SU-DHL-6 (cell line): ENCODE measurements around the gene ZNF555.

Source experiments
- H2AFZ ChIP-seq: fragments of 200-600 bp; sonication (generic); 2 replicates; pipeline ENCODE4 v1.6.1; 2014; ENCODE audit warnings: low read depth, mild to moderate bottlenecking, moderate library complexity, mixed read lengths, antibody characterized with exemption, low read length; ENCODE audit not compliant: severe bottlenecking
- H3F3A ChIP-seq: fragments of 200-600 bp; shearing (Covaris generic); 2 replicates; pipeline ENCODE4 v1.6.0; 2016; ENCODE audit warnings: antibody characterized with exemption, mild to moderate bottlenecking; ENCODE audit not compliant: insufficient read depth
- H3K27ac ChIP-seq: fragments of 200-600 bp; sonication (generic); 2 replicates; pipeline ENCODE4 v1.5.1; 2016; ENCODE audit warnings: low read depth, mild to moderate bottlenecking, low read length, moderate library complexity, mixed read lengths
- H3K27me3 ChIP-seq: fragments of 200-600 bp; sonication (generic), shearing (Covaris generic); 2 replicates; pipeline ENCODE4 v1.6.0; 2014; ENCODE audit warnings: mild to moderate bottlenecking, low read length
- H3K36me3 ChIP-seq: fragments of 200-600 bp; sonication (generic); 2 replicates; pipeline ENCODE4 v1.6.1; 2014; ENCODE audit warnings: mild to moderate bottlenecking, low read length, mixed read lengths
- H3K4me2 ChIP-seq: fragments of 300-600, 200-600 bp; shearing (Covaris generic), sonication (generic); 2 replicates; pipeline ENCODE4 v1.6.0; 2014; ENCODE audit warnings: low read length, low read depth, mild to moderate bottlenecking; ENCODE audit not compliant: poor library complexity, severe bottlenecking
- H3K4me3 ChIP-seq: fragments of 200-600 bp; sonication (generic); 2 replicates; pipeline ENCODE4 v1.5.1; 2014; ENCODE audit warnings: antibody characterized with exemption, low read length, mild to moderate bottlenecking, mixed read lengths; ENCODE audit not compliant: insufficient read depth, poor library complexity, severe bottlenecking
- H3K79me2 ChIP-seq: fragments of 200-600 bp; sonication (generic); 2 replicates; pipeline ENCODE4 v1.6.1; 2014; ENCODE audit warnings: mild to moderate bottlenecking, low read length, moderate library complexity; ENCODE audit not compliant: insufficient read depth
- H3K9ac ChIP-seq: fragments of 200-600 bp; sonication (generic); 2 replicates; pipeline ENCODE4 v1.7.0; 2014; ENCODE audit warnings: mild to moderate bottlenecking, low read length
- H3K9me2 ChIP-seq: fragments of 200-600 bp; sonication (generic); replicated peaks from 2 replicates; pipeline ENCODE4 v1.6.1; 2014; ENCODE audit warnings: low read length; ENCODE audit not compliant: insufficient read depth
- H3K9me3 ChIP-seq: fragments of 200-600 bp; sonication (generic); 2 replicates; pipeline ENCODE4 v1.6.1; 2014; ENCODE audit warnings: low read length, mixed read lengths; ENCODE audit not compliant: insufficient read depth
- H4K20me1 ChIP-seq: fragments of 200-600 bp; sonication (generic); 2 replicates; pipeline ENCODE4 v1.6.1; 2014; ENCODE audit warnings: low read depth, mild to moderate bottlenecking, antibody characterized with exemption, low read length, moderate library complexity, mixed read lengths
- CTCF ChIP-seq: fragments of 200-600 bp; sonication (generic); IDR thresholded peaks from one replicate; pipeline ENCODE4 v1.5.1; 2017; ENCODE audit warnings: antibody characterized with exemption, mild to moderate bottlenecking, low read length, moderate library complexity; ENCODE audit not compliant: insufficient read depth, poor library complexity, severe bottlenecking
- EZH2phosphoT487 ChIP-seq: fragments of 200-600 bp; sonication (generic), shearing (Covaris generic); conservative IDR thresholded peaks from 2 replicates; pipeline ENCODE4 v1.6.1; 2018; ENCODE audit warnings: mild to moderate bottlenecking, antibody characterized with exemption, low read length, moderate library complexity, mixed read lengths

Gene ZNF555

DNA sequence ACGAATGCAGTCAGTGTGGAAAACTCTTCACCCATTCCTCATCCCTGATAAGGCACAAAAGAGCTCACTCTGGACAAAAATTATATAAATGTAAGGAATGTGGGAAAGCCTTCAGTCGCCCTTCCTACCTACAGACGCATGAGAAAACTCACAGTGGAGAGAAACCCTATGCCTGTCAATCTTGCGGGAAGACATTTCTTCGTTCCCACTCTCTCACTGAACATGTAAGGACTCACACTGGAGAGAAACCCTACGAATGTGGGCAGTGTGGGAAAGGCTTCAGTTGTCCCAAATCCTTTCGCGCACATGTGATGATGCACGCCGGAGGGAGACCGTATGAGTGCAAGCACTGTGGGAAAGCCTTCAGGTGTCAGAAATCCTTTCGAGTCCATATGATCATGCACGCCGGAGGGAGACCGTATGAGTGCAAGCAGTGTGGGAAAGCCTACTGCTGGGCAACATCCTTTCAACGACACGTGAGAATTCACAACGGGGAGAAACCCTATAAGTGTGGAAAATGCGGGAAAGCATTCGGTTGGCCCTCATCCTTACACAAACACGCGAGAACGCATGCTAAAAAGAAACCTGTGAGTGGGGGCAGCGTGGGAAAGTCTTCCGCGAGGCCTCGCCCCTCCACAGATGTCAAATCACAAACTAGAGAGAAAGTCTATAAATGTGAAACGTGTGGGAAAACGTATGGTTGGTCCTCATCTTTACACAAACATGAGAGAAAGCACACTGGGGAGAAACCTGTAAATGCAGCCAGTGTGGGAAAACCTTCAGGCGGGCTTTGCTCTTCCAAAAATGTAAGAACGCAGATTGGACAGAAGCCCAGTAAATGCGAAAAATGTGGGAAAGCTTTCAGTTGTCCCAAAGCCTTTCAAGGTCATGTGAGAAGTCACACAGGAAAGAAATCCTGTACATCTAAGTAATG lies 36.4 kb downstream of the ZNF555 start:
- H4K20me1 ChIP-seq, result no peaks in the 10 kb centered on the region
- H3K79me2 ChIP-seq, result no peaks in the 10 kb centered on the region
- H3K27me3 ChIP-seq, result no peaks in the 10 kb centered on the region
- TF ChIP-seq CTCF, result no peak
- no peak for TF ChIP-seq EZH2phosphoT487
- peaks cover 13% of the 10 kb centered on the region for H3K9me3 ChIP-seq
- no peaks in the 10 kb centered on the region for H3K9me2 ChIP-seq
- H3K9ac ChIP-seq, result no peak overlapping the region
- no peak overlapping the region for H3K27ac ChIP-seq
- H3K4me3 ChIP-seq, result no peak overlapping the region
- H2AFZ ChIP-seq, result no peak overlapping the region
- no peaks in the 10 kb centered on the region for H3F3A ChIP-seq
- no peak overlapping the region for H3K4me2 ChIP-seq
- H3K36me3 ChIP-seq, result no peaks in the 10 kb centered on the region

- Histone ChIP-seq H3K79me2 (no peaks in the 10 kb centered on the region), H3K27me3 (no peaks in the 10 kb centered on the region), H3K9me3 (no peaks in the 10 kb centered on the region), H3K27ac (no peak overlapping the region), H3K9ac (no peak overlapping the region), H3K36me3 (no peaks in the 10 kb centered on the region), H4K20me1 (no peaks in the 10 kb centered on the region), H3K4me2 (no peak overlapping the region), H2AFZ (no peak overlapping the region), H3K4me3 (no peak overlapping the region), H3F3A (no peaks in the 10 kb centered on the region), H3K9me2 (no peaks in the 10 kb centered on the region)
- TF ChIP-seq EZH2phosphoT487 (no peak), CTCF (no peak)
Measured at GRCh38 chr19:2883686-2884439, 42.6 kb downstream of the ZNF555 start.

- Histone ChIP-seq H3K36me3 (no peaks in the 10 kb centered on the region), H2AFZ (no peak overlapping the region), H3K27me3 (no peaks in the 10 kb centered on the region), H4K20me1 (no peaks in the 10 kb centered on the region), H3K4me2 (no peak overlapping the region), H3K9ac (no peak overlapping the region), H3K9me3 (no peaks in the 10 kb centered on the region), H3F3A (no peaks in the 10 kb centered on the region), H3K4me3 (no peak overlapping the region), H3K9me2 (no peaks in the 10 kb centered on the region), H3K27ac (no peak overlapping the region), H3K79me2 (no peaks in the 10 kb centered on the region)
- TF ChIP-seq EZH2phosphoT487, result no peak
- no peak for TF ChIP-seq CTCF
Measured at GRCh38 chr19:2885736-2886135, 44.5 kb downstream of the ZNF555 start.
